HEK293 (cell line): ENCODE data around the gene MED25.
A peak's percentile ranks its signal among the peaks of the same experiment; 100 is the strongest.

Experiments used
- CTCF ChIA-PET: fragments of 350-600 bp; formaldehyde crosslinking; extraction: SDS; loops from one replicate; lab custom pipeline; 2021; ENCODE audit warnings: antibody characterized with exemption; lab: Yijun Ruan, JAX
- POLR2A ChIA-PET: fragments of 300-600 bp; formaldehyde crosslinking; extraction: SDS; loops from one replicate; lab custom pipeline; 2020; ENCODE audit warnings: antibody characterized with exemption, inconsistent platforms; lab: Yijun Ruan, JAX
- H3K27ac ChIP-seq: fragments of 200-500 bp; sonication (Bioruptor generic); 2 replicates; pipeline ENCODE4 v1.5.1; 2014; ENCODE audit warnings: low read depth, low read length, control low read depth, inconsistent platforms; ENCODE audit errors: extremely low read depth
- H3K36me3 ChIP-seq, 2 experiments: fragments of 200-500 bp in 1 of 2; sonication (Bioruptor generic) in 1 of 2; 1 replicate in 1 of 2; 2 replicates in 1 of 2; pipeline ENCODE4 v1.5.1; 2014 to 2017; ENCODE audit warnings: inconsistent platforms in 2 of 2, low read length in 2 of 2; ENCODE audit not compliant: control insufficient read depth in 2 of 2, insufficient read depth in 1 of 2
- H3K4me1 ChIP-seq: fragments of 200-500 bp; sonication (Bioruptor generic); 2 replicates; pipeline ENCODE4 v1.5.1; 2014; ENCODE audit warnings: mild to moderate bottlenecking, low read length, inconsistent platforms; ENCODE audit not compliant: control insufficient read depth, insufficient read depth
- H3K4me3 ChIP-seq: 2 replicates; pipeline ENCODE4 v1.5.1; 2011; ENCODE audit warnings: low read depth, mild to moderate bottlenecking, control low read depth, low read length, moderate library complexity
- H3K9me3 ChIP-seq: fragments of 200-500 bp; sonication (Bioruptor generic); 2 replicates; pipeline ENCODE4 v1.5.1; 2014; ENCODE audit warnings: low read depth, low read length, inconsistent platforms; ENCODE audit not compliant: control insufficient read depth, insufficient read depth
- EGR2 ChIP-seq: fragments of 450-650 bp; formaldehyde crosslinking; IDR thresholded peaks from 2 replicates; pipeline ENCODE4 v1.5.1; 2016; ENCODE audit warnings: low read depth, missing biosample characterization, missing genetic modification characterization
- GLIS1 ChIP-seq: fragments of 450-650 bp; formaldehyde crosslinking; IDR thresholded peaks from 2 replicates; pipeline ENCODE4 v1.5.1; 2016; ENCODE audit warnings: missing biosample characterization, missing genetic modification characterization
- GLIS2 ChIP-seq: fragments of 450-650 bp; formaldehyde crosslinking; IDR thresholded peaks from 2 replicates; pipeline ENCODE4 v1.5.1; 2016; ENCODE audit warnings: missing biosample characterization, missing genetic modification characterization
- KLF8 ChIP-seq: fragments of 450-650 bp; formaldehyde crosslinking; IDR thresholded peaks from 2 replicates; pipeline ENCODE4 v1.5.1; 2016; ENCODE audit warnings: missing biosample characterization, missing genetic modification characterization
- ZBTB26 ChIP-seq: fragments of 450-650 bp; formaldehyde crosslinking; optimal IDR thresholded peaks from 2 replicates; pipeline ENCODE3; 2016; ENCODE audit warnings: missing biosample characterization, mild to moderate bottlenecking, missing genetic modification characterization
- ZFHX2 ChIP-seq: fragments of 450-650 bp; formaldehyde crosslinking; conservative IDR thresholded peaks from 2 replicates; pipeline ENCODE4 v1.5.1; 2016; ENCODE audit warnings: missing biosample characterization, missing genetic modification characterization
- ZFP3 ChIP-seq: fragments of 450-650 bp; formaldehyde crosslinking; IDR thresholded peaks from 2 replicates; pipeline ENCODE4 v1.5.1; 2016; ENCODE audit warnings: low read depth, missing biosample characterization, missing genetic modification characterization
- ZNF510 ChIP-seq: fragments of 450-650 bp; formaldehyde crosslinking; IDR thresholded peaks from 2 replicates; pipeline ENCODE4 v1.5.1; 2018; ENCODE audit warnings: mild to moderate bottlenecking, missing genetic modification characterization, missing biosample characterization; ENCODE audit not compliant: insufficient replicate concordance
- ZNF548 ChIP-seq: fragments of 450-650 bp; formaldehyde crosslinking; IDR thresholded peaks from 2 replicates; pipeline ENCODE4 v1.5.1; 2016; ENCODE audit warnings: missing biosample characterization, missing genetic modification characterization
- ZNF555 ChIP-seq: fragments of 450-650 bp; formaldehyde crosslinking; conservative IDR thresholded peaks from 2 replicates; pipeline ENCODE4 v1.5.1; 2017; ENCODE audit warnings: missing biosample characterization, mild to moderate bottlenecking, missing genetic modification characterization, inconsistent platforms
- ZNF701 ChIP-seq: fragments of 450-650 bp; formaldehyde crosslinking; IDR thresholded peaks from 2 replicates; pipeline ENCODE4 v1.5.1; 2016; ENCODE audit warnings: missing biosample characterization, missing genetic modification characterization
- ZXDB ChIP-seq: fragments of 450-650 bp; formaldehyde crosslinking; IDR thresholded peaks from 2 replicates; pipeline ENCODE4 v1.5.1; 2016; ENCODE audit warnings: missing biosample characterization, missing genetic modification characterization
- TF ChIP-seq, protein P1 (sequence below): fragments of 450-650 bp; formaldehyde crosslinking; IDR thresholded peaks from 2 replicates; pipeline ENCODE4 v1.5.1; 2016; ENCODE audit warnings: missing biosample characterization, missing genetic modification characterization
- TF ChIP-seq, protein P2 (sequence below): fragments of 450-650 bp; formaldehyde crosslinking; IDR thresholded peaks from 2 replicates; pipeline ENCODE4 v1.5.1; 2017; ENCODE audit warnings: missing biosample characterization, missing genetic modification characterization
- TF ChIP-seq, protein P3 (sequence below): fragments of 450-650 bp; formaldehyde crosslinking; IDR thresholded peaks from 2 replicates; pipeline ENCODE4 v1.5.0; 2017; ENCODE audit warnings: missing biosample characterization, missing genetic modification characterization, borderline replicate concordance

The MED25 gene

DNA sequence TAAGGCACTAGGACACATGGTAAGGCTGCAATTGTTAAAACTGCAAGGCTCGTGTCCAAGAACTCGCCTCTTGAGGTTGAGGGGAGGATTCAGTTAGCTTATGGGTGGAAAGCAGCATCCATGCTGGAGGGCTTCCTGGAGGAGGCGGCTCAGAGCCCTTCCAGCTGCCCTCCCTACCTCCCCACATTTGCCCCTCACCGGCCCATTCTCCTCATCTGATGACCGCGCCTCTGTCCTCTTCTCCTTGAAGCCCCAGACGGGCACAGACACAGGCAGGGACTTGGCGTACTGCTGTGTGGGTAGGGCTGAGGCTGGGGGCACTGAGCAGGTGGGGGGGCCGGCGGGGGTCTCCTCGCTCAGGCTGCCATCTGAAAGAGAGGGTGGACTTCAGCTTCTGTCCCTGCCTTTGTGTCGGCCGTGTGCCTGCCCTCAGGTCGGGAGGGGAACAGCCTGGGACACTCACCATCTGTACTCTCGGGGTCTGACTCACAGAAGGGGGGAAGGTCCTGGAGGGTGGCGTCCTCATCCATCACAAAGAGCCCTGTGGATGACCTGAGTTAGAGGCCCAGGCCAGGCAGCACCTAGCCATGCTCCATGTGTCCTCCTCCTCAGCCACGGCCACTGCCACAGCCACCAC, 53.4 kb downstream of the MED25 start:
- Histone ChIP-seq H3K27ac (no peak overlapping the region), H3K9me3 (no peaks in the 10 kb centered on the region), H3K4me1 (peaks cover 20% of the 10 kb centered on the region), H3K36me3 (peaks cover 0 to 25% of the 10 kb centered on the region in 2 experiments; a peak in 1 of 3 replicates), H3K4me3 (no peak overlapping the region)
- POLR2A ChIA-PET: no interaction called here
- CTCF ChIA-PET: interaction anchor here (0.6 kb wide), 2 partner anchors 11 to 69 kb away, joined by 3 read pairs; no protein-coding TSS in a partner anchor
- TF ChIP-seq ZXDB: no peak
- TF ChIP-seq GLIS2 (tag by site-specific recombination): 0 out of 2 replicates have a peak, but pooled peaks have one; percentile 15

GRCh38 chr19:49872245-49873128, 54.4 kb downstream of the MED25 start:
- Histone ChIP-seq H3K36me3 (peaks cover 0 to 25% of the 10 kb centered on the region in 2 experiments; a peak in 1 of 3 replicates), H3K27ac (no peak overlapping the region), H3K4me1 (peaks cover 17% of the 10 kb centered on the region), H3K9me3 (no peaks in the 10 kb centered on the region), H3K4me3 (no peak overlapping the region)
- TF ChIP-seq ZNF510 (tag by site-specific recombination): no peak
- TF ChIP-seq ZBTB26 (tag by site-specific recombination): no peak
- TF ChIP-seq ZFP3 (tag by site-specific recombination): peak; percentile 93
- peak; percentile 64; the same call in 1 of the 2 replicates for TF ChIP-seq ZNF701 (tag by site-specific recombination)
- TF ChIP-seq KLF8: no peak
- TF ChIP-seq, protein P1, sequence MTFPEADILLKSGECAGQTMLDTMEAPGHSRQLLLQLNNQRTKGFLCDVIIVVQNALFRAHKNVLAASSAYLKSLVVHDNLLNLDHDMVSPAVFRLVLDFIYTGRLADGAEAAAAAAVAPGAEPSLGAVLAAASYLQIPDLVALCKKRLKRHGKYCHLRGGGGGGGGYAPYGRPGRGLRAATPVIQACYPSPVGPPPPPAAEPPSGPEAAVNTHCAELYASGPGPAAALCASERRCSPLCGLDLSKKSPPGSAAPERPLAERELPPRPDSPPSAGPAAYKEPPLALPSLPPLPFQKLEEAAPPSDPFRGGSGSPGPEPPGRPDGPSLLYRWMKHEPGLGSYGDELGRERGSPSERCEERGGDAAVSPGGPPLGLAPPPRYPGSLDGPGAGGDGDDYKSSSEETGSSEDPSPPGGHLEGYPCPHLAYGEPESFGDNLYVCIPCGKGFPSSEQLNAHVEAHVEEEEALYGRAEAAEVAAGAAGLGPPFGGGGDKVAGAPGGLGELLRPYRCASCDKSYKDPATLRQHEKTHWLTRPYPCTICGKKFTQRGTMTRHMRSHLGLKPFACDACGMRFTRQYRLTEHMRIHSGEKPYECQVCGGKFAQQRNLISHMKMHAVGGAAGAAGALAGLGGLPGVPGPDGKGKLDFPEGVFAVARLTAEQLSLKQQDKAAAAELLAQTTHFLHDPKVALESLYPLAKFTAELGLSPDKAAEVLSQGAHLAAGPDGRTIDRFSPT (tag by site-specific recombination): no peak
- TF ChIP-seq ZNF548 (tag by site-specific recombination): no peak
- TF ChIP-seq GLIS1 (tag by site-specific recombination): peak; percentile 41; the same call in 1 of the 2 replicates
- ChIA-PET POLR2A (no interaction called here), CTCF (interaction anchor here (0.6 kb wide), 1 partner anchor 70 kb away, joined by 3 read pairs; no protein-coding TSS in a partner anchor)

GRCh38 chr19:49873129-49873521, 55.0 kb downstream of the MED25 start:
- POLR2A ChIA-PET: no interaction called here

More at GRCh38 chr19:49873129-49873521, 55.0 kb downstream of the MED25 start:
- CTCF ChIA-PET: no interaction called here
- no peaks in the 10 kb centered on the region for H3K9me3 ChIP-seq
- H3K27ac ChIP-seq: no peak overlapping the region
- no peak overlapping the region for H3K4me3 ChIP-seq
- TF ChIP-seq, protein P2, sequence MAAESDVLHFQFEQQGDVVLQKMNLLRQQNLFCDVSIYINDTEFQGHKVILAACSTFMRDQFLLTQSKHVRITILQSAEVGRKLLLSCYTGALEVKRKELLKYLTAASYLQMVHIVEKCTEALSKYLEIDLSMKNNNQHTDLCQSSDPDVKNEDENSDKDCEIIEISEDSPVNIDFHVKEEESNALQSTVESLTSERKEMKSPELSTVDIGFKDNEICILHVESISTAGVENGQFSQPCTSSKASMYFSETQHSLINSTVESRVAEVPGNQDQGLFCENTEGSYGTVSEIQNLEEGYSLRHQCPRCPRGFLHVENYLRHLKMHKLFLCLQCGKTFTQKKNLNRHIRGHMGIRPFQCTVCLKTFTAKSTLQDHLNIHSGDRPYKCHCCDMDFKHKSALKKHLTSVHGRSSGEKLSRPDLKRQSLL: no peak
- peak; percentile 55 for TF ChIP-seq ZFHX2 (tag by site-specific recombination)
- no peak for TF ChIP-seq ZNF555 (tag by site-specific recombination)
- 0 out of 2 replicates have a peak, but pooled peaks have one; percentile 9 for TF ChIP-seq EGR2
- TF ChIP-seq, protein P3, sequence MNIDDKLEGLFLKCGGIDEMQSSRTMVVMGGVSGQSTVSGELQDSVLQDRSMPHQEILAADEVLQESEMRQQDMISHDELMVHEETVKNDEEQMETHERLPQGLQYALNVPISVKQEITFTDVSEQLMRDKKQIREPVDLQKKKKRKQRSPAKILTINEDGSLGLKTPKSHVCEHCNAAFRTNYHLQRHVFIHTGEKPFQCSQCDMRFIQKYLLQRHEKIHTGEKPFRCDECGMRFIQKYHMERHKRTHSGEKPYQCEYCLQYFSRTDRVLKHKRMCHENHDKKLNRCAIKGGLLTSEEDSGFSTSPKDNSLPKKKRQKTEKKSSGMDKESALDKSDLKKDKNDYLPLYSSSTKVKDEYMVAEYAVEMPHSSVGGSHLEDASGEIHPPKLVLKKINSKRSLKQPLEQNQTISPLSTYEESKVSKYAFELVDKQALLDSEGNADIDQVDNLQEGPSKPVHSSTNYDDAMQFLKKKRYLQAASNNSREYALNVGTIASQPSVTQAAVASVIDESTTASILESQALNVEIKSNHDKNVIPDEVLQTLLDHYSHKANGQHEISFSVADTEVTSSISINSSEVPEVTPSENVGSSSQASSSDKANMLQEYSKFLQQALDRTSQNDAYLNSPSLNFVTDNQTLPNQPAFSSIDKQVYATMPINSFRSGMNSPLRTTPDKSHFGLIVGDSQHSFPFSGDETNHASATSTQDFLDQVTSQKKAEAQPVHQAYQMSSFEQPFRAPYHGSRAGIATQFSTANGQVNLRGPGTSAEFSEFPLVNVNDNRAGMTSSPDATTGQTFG (tag by site-specific recombination): no peak
- H3K36me3 ChIP-seq: peaks cover 0 to 25% of the 10 kb centered on the region in 2 experiments; a peak in 1 of 3 replicates
- H3K4me1 ChIP-seq: peaks cover 17% of the 10 kb centered on the region
